IPS-18c (cell line): ENCODE measurements around the gene COMMD7.
A peak's percentile ranks its signal among the peaks of the same experiment; 100 is the strongest.
"Not testable (repeated sequence)": the region's sequence is repeated elsewhere in the genome, so short reads cannot be mapped to it uniquely, and the experiment has no call there.

ENCODE experiments used
- H3K4me3 ChIP-seq: 2 replicates; pipeline ENCODE4 v1.7.0; 2013; ENCODE audit warnings: low read depth, mild to moderate bottlenecking, low read length, moderate library complexity; ENCODE audit not compliant: insufficient read depth
- H3K9me3 ChIP-seq: one replicate; pipeline ENCODE4 v1.6.1; 2013; ENCODE audit warnings: mild to moderate bottlenecking, low read length, moderate library complexity; ENCODE audit not compliant: control insufficient read depth, insufficient read depth

Gene COMMD7

GRCh38 chr20:32749914-32750637 lies 6.8 kb upstream of the COMMD7 start:
- no peak overlapping the region for H3K4me3 ChIP-seq
- H3K9me3 ChIP-seq, result no peaks in the 10 kb centered on the region

GRCh38 chr20:32742322-32743236 lies 688 bp downstream of the COMMD7 start:
- H3K4me3 ChIP-seq, result peak overlapping the region; percentile 91
- no peaks in the 10 kb centered on the region for H3K9me3 ChIP-seq

- no peak overlapping the region for H3K4me3 ChIP-seq
These were observed 2.1 kb downstream of the COMMD7 start for GRCh38 chr20:32741151-32741550.

GRCh38 chr20:32737371-32738223 lies 5.7 kb downstream of the COMMD7 start:
- Histone ChIP-seq H3K4me3 (no peak overlapping the region), H3K9me3 (no peaks in the 10 kb centered on the region)

More at GRCh38 chr20:32741151-32741550, 2.1 kb downstream of the COMMD7 start:
- H3K9me3 ChIP-seq, result no peaks in the 10 kb centered on the region

GRCh38 chr20:32731882-32732266 lies 11.4 kb downstream of the COMMD7 start:
- H3K4me3 ChIP-seq, result no peak overlapping the region
- H3K9me3 ChIP-seq, result no peaks in the 10 kb centered on the region

- not testable (repeated sequence) for H3K4me3 ChIP-seq
These were observed 13.9 kb downstream of the COMMD7 start for GRCh38 chr20:32729334-32729733.

GRCh38 chr20:32728435-32728834 lies 14.8 kb downstream of the COMMD7 start:
- not testable (repeated sequence) for H3K4me3 ChIP-seq, H3K9me3 ChIP-seq

More at GRCh38 chr20:32729334-32729733, 13.9 kb downstream of the COMMD7 start:
- not testable (repeated sequence) for H3K9me3 ChIP-seq

GRCh38 chr20:32727683-32728082 lies 15.6 kb downstream of the COMMD7 start:
- H3K9me3 ChIP-seq, result no peaks in the 10 kb centered on the region
- H3K4me3 ChIP-seq, result no peak overlapping the region

- H3K4me3 ChIP-seq, result no peak overlapping the region
These were observed 24.4 kb downstream of the COMMD7 start for GRCh38 chr20:32718749-32719348.

GRCh38 chr20:32711346-32711745 lies 31.9 kb downstream of the COMMD7 start:
- H3K4me3 ChIP-seq, result no peak overlapping the region
- H3K9me3 ChIP-seq, result no peaks in the 10 kb centered on the region

More at GRCh38 chr20:32718749-32719348, 24.4 kb downstream of the COMMD7 start:
- H3K9me3 ChIP-seq, result no peaks in the 10 kb centered on the region

GRCh38 chr20:32709632-32710121 lies 33.6 kb downstream of the COMMD7 start:
- no peak overlapping the region for H3K4me3 ChIP-seq
- H3K9me3 ChIP-seq, result no peaks in the 10 kb centered on the region

- not testable (repeated sequence) for H3K9me3 ChIP-seq, H3K4me3 ChIP-seq
These were observed 34.1 kb downstream of the COMMD7 start for GRCh38 chr20:32709029-32709631.

- H3K4me3 ChIP-seq, result no peak overlapping the region
- no peaks in the 10 kb centered on the region for H3K9me3 ChIP-seq
These were observed 35.3 kb downstream of the COMMD7 start for GRCh38 chr20:32707691-32708581.

- H3K4me3 ChIP-seq, result no peak overlapping the region
- no peaks in the 10 kb centered on the region for H3K9me3 ChIP-seq
These were observed 36.8 kb downstream of the COMMD7 start for GRCh38 chr20:32706486-32706885.

- Histone ChIP-seq H3K9me3 (no peaks in the 10 kb centered on the region), H3K4me3 (no peak overlapping the region)
These were observed 40.4 kb downstream of the COMMD7 start for GRCh38 chr20:32702706-32703425.
